ENCODE measurements around the gene UBE2D2. TPM values are rescaled to one million over a fixed set of nuclear protein-coding genes. Genes with fewer than 3 reads are reported as not detected.

The UBE2D2 gene
- total and polyA plus RNA-seq, 7 donors, result 61.5 to 177 (median 93.0) TPM

- no peak for TF ChIP-seq POLR2A (IDR thresholded peaks at IDR 0.05)
- TF ChIP-seq EP300 (IDR thresholded peaks at IDR 0.05), result no peak
- no peak for TF ChIP-seq CTCF (IDR thresholded peaks at IDR 0.05)
- TF ChIP-seq POLR2AphosphoS5 (IDR thresholded peaks at IDR 0.05), result no peak
- peaks cover 0 to 60% (median 44%) of the 10 kb centered on the region in 4 donors for H3K4me1 ChIP-seq
- intact Hi-C loops (cut with DNase I), result no loop called here
Observed at GRCh38 chr5:139571966-139572365, 10.8 kb downstream of the UBE2D2 start.

GRCh38 chr5:139574641-139575312, 13.6 kb downstream of the UBE2D2 start:
- H3K27ac ChIP-seq, result no peak overlapping the region
- no peaks in the 10 kb centered on the region for H3K36me3 ChIP-seq
- H3K4me1 ChIP-seq, result peaks cover 0 to 70% (median 45%) of the 10 kb centered on the region in 4 donors
- intact Hi-C loops (cut with DNase I), result no loop called here
- no peaks in the 10 kb centered on the region for H3K9me3 ChIP-seq
- TF ChIP-seq POLR2A (IDR thresholded peaks at IDR 0.05) (no peak), EP300 (IDR thresholded peaks at IDR 0.05) (no peak), POLR2AphosphoS5 (IDR thresholded peaks at IDR 0.05) (no peak), CTCF (IDR thresholded peaks at IDR 0.05) (peak in 2 of 4 experiments; percentile 23 to 46)
- DNase-seq, result no peak
- 53 to 71% methylated on average over 4 of the region's 4 CpGs for WGBS, 2 donors
- no peak overlapping the region for H3K4me3 ChIP-seq
- H3K27me3 ChIP-seq, result no peaks in the 10 kb centered on the region

More at GRCh38 chr5:139571966-139572365, 10.8 kb downstream of the UBE2D2 start:
- no peaks in the 10 kb centered on the region for H3K27me3 ChIP-seq
- DNase-seq, result no peak
- peaks cover 0 to 7% (median 0%) of the 10 kb centered on the region in 4 donors for H3K36me3 ChIP-seq
- no peaks in the 10 kb centered on the region for H3K9me3 ChIP-seq
- 71 to 76% methylated on average over 1 of the region's 1 CpG for WGBS, 2 donors
- H3K27ac ChIP-seq, result no peak overlapping the region
- no peak overlapping the region for H3K4me3 ChIP-seq

- Histone ChIP-seq H3K4me1 (peaks cover 0 to 74% (median 43%) of the 10 kb centered on the region in 4 donors), H3K4me3 (no peak overlapping the region), H3K36me3 (no peaks in the 10 kb centered on the region), H3K9me3 (no peaks in the 10 kb centered on the region), H3K27ac (no peak overlapping the region), H3K27me3 (no peaks in the 10 kb centered on the region)
- 70 to 85% methylated on average over 2 of the region's 2 CpGs for WGBS, 2 donors
- TF ChIP-seq CTCF (IDR thresholded peaks at IDR 0.05), result no peak
- no peak for TF ChIP-seq EP300 (IDR thresholded peaks at IDR 0.05)
- no peak for TF ChIP-seq POLR2AphosphoS5 (IDR thresholded peaks at IDR 0.05)
- no peak for TF ChIP-seq POLR2A (IDR thresholded peaks at IDR 0.05)
- intact Hi-C loops (cut with DNase I), result no loop called here
- DNase-seq, result no peak
Observed at GRCh38 chr5:139575313-139575646, 14.1 kb downstream of the UBE2D2 start.

- Histone ChIP-seq H3K4me3 (no peak overlapping the region), H3K36me3 (no peaks in the 10 kb centered on the region), H3K27ac (no peak overlapping the region), H3K4me1 (peaks cover 0 to 74% (median 43%) of the 10 kb centered on the region in 4 donors), H3K9me3 (no peaks in the 10 kb centered on the region), H3K27me3 (no peaks in the 10 kb centered on the region)
- TF ChIP-seq POLR2A (IDR thresholded peaks at IDR 0.05) (no peak), POLR2AphosphoS5 (IDR thresholded peaks at IDR 0.05) (no peak), CTCF (IDR thresholded peaks at IDR 0.05) (no peak), EP300 (IDR thresholded peaks at IDR 0.05) (no peak)
- no peak for DNase-seq
- 72 to 81% methylated on average over 4 of the region's 4 CpGs for WGBS, 2 donors
- intact Hi-C loops (cut with DNase I), result no loop called here
Observed at GRCh38 chr5:139575751-139576150, 14.6 kb downstream of the UBE2D2 start.
